Osteoblast (primary cell): ENCODE data around the gene SLC16A9. TPM values are rescaled to one million over a fixed set of nuclear protein-coding genes. Genes with fewer than 3 reads are reported as not detected.

Source experiments
- DNase-seq: peaks from one replicate; pipeline ENCODE4 v3.0.0; 2011; ENCODE audit warnings: low spot score, mixed read lengths; ENCODE audit not compliant: insufficient read length; ENCODE audit errors: missing footprints
- H2AFZ ChIP-seq: 2 replicates; pipeline ENCODE4 v1.6.0; 2011; ENCODE audit warnings: mild to moderate bottlenecking, low read length
- H3K27ac ChIP-seq: 2 replicates; pipeline ENCODE4 v1.5.1; 2011; ENCODE audit warnings: mild to moderate bottlenecking, low read depth, low read length, moderate library complexity
- H3K27me3 ChIP-seq: 2 replicates; pipeline ENCODE4 v1.6.0; 2012; ENCODE audit warnings: mild to moderate bottlenecking, control low read depth, inconsistent platforms, low read length, moderate library complexity; ENCODE audit not compliant: insufficient read depth
- H3K36me3 ChIP-seq: 2 replicates; pipeline ENCODE4 v1.5.1; 2011; ENCODE audit warnings: mild to moderate bottlenecking, low read length, control low read depth, moderate library complexity; ENCODE audit not compliant: insufficient read depth
- H3K4me1 ChIP-seq: 2 replicates; pipeline ENCODE4 v1.5.1; 2011; ENCODE audit warnings: mild to moderate bottlenecking, low read length, control low read depth, moderate library complexity; ENCODE audit not compliant: insufficient read depth
- H3K4me2 ChIP-seq: 2 replicates; pipeline ENCODE4 v1.6.0; 2011; ENCODE audit warnings: mild to moderate bottlenecking, low read length; ENCODE audit not compliant: insufficient read depth
- H3K4me3 ChIP-seq: fragments of 200-600 bp; sonication (generic); 3 replicates; pipeline ENCODE4 v1.5.1; 2012; ENCODE audit warnings: mild to moderate bottlenecking, low read length, inconsistent platforms; ENCODE audit not compliant: insufficient read depth
- H3K79me2 ChIP-seq: 2 replicates; pipeline ENCODE4 v1.6.0; 2012; ENCODE audit warnings: mild to moderate bottlenecking, low read length, control low read depth, inconsistent platforms; ENCODE audit not compliant: insufficient read depth
- H3K9me3 ChIP-seq: 2 replicates; pipeline ENCODE4 v1.5.1; 2011; ENCODE audit warnings: low read depth, low read length, control low read depth
- H4K20me1 ChIP-seq: 2 replicates; pipeline ENCODE4 v1.6.0; 2012; ENCODE audit warnings: mild to moderate bottlenecking, low read length, control low read depth; ENCODE audit not compliant: insufficient read depth
- total RNA-seq: library from RNA; depleted of rRNA; stranded (reverse); fragments of >200 nt; gene quantifications from 2 replicates; pipeline ENCODE4 v1.2.3, GENCODE V29; 2012
- TF ChIP-seq, protein P1 (sequence below): IDR thresholded peaks from 2 replicates; pipeline ENCODE4 v1.5.1; 2011; ENCODE audit warnings: mild to moderate bottlenecking, low read depth, low read length, moderate library complexity; ENCODE audit errors: extremely low read depth

The SLC16A9 gene
- total RNA-seq, 1 donor: 0.72 TPM

DNA sequence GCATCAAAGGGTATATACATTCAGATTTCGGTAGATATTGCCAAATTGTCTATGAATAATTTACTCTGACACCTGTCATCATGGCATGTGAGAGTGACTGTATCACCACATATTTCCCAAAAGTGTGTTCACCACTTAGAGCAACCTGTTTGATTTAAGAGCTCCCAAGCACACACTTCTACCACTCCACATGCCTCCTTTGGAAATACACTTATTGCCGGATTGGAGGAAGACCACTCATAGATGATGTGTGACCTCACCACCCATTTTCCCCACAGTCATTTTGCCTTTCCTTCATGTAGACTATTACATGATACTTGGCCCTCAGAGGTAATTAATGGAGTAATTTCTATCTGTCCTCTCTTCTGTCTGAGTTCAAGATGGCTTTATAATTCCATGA lies 75.5 kb downstream of the SLC16A9 start:
- Histone ChIP-seq H4K20me1 (no peaks in the 10 kb centered on the region), H3K4me1 (no peaks in the 10 kb centered on the region), H3K27ac (no peak overlapping the region), H3K4me2 (no peak overlapping the region), H3K36me3 (no peaks in the 10 kb centered on the region), H3K4me3 (no peak overlapping the region), H2AFZ (no peak overlapping the region), H3K27me3 (peaks cover 4% of the 10 kb centered on the region), H3K79me2 (no peaks in the 10 kb centered on the region), H3K9me3 (no peaks in the 10 kb centered on the region)
- no peak for DNase-seq
- TF ChIP-seq, protein P1, sequence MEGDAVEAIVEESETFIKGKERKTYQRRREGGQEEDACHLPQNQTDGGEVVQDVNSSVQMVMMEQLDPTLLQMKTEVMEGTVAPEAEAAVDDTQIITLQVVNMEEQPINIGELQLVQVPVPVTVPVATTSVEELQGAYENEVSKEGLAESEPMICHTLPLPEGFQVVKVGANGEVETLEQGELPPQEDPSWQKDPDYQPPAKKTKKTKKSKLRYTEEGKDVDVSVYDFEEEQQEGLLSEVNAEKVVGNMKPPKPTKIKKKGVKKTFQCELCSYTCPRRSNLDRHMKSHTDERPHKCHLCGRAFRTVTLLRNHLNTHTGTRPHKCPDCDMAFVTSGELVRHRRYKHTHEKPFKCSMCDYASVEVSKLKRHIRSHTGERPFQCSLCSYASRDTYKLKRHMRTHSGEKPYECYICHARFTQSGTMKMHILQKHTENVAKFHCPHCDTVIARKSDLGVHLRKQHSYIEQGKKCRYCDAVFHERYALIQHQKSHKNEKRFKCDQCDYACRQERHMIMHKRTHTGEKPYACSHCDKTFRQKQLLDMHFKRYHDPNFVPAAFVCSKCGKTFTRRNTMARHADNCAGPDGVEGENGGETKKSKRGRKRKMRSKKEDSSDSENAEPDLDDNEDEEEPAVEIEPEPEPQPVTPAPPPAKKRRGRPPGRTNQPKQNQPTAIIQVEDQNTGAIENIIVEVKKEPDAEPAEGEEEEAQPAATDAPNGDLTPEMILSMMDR: no peak

DNA sequence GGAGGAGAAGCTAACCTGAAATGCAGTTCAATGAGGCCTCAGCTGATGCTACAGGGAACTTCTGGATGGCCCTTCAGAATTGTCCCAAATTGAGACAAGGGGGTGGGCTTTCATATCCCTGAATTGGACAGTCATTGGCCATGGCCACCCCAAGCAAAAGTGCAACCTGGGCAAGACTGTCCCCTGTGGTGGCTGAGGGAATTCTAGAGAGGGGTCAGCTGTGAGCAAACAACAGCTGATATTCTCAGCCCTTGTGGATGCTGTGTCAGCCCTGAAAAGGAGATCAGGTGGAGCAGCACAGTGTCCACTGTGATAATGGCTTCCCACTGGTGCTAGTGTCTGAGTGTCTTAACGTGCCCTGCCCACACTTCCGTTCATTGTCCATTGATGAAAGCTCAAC lies 76.6 kb downstream of the SLC16A9 start:
- Histone ChIP-seq H2AFZ (no peak overlapping the region), H3K36me3 (no peaks in the 10 kb centered on the region), H3K4me1 (no peaks in the 10 kb centered on the region), H4K20me1 (no peaks in the 10 kb centered on the region), H3K27ac (no peak overlapping the region), H3K4me3 (no peak overlapping the region), H3K4me2 (no peak overlapping the region), H3K9me3 (no peaks in the 10 kb centered on the region), H3K27me3 (peaks cover 4% of the 10 kb centered on the region), H3K79me2 (no peaks in the 10 kb centered on the region)
- no peak for DNase-seq
- TF ChIP-seq, protein P1: no peak

DNA sequence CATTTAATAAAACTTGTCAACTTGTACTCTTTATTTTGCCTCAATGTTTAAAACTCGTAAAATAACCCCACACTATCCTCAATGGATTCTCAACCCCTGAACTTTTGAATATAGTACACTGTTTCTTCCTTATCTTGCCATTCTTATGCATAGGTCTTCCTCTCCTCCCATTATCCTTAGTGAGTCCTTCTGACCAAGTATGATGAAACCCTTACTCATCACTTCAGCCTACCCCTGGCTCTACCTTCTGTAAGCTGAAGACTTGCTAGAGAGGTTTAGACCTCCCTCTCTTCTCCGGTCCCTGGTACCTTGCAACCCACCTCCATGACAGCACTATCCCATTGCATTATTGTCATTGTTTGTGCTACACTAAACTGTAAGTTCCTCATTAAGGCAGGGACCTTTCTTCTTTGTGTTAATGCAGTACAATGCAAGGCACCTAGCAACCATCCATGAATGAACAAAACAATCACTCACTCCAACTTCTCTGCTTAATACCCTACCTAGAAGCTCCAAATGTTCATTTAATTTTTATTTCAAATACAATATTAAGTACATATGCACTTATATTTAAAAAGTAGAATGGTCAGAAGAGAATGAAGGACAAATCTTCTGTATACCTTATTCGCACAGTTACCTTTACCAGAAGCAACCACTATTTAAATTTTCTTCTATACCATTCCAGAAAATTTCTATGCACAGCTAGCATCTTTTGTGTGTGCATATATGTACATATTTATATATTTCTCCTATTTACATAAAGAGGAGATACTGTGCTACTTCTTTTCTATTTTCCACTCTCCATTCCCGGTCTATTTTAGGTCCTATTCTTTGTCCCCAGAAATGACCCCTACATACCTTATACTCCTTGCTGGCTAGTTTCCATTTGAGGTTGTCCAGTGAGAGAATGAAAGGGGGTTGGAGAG lies 77.5 kb downstream of the SLC16A9 start:
- Histone ChIP-seq H3K79me2 (no peaks in the 10 kb centered on the region), H3K4me1 (no peaks in the 10 kb centered on the region), H4K20me1 (no peaks in the 10 kb centered on the region), H3K36me3 (no peaks in the 10 kb centered on the region), H3K4me3 (no peak overlapping the region), H3K4me2 (no peak overlapping the region), H3K27ac (no peak overlapping the region), H2AFZ (no peak overlapping the region), H3K9me3 (no peaks in the 10 kb centered on the region), H3K27me3 (peaks cover 4% of the 10 kb centered on the region)
- no peak for DNase-seq
- TF ChIP-seq, protein P1: no peak

DNA sequence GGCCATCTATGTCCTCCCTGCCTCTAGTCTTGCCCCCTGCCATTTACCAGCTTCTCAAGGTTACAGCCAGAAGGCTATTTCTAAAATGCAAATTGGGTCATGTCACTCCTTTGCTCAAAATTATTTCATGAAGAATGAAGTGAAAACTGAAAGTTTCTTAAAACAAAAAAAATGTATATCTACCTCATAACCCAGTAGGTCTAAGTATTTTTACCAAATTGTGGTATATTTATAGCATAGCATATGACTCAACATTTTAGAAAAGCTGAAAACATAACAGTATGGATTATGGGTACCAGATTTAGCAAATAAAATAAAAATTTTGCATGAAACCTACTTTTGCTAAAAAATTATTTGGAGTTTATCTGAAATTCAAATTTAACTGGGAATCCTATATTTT lies 78.4 kb downstream of the SLC16A9 start:
- Histone ChIP-seq H3K27me3 (peaks cover 4% of the 10 kb centered on the region), H2AFZ (no peak overlapping the region), H3K4me2 (no peak overlapping the region), H4K20me1 (no peaks in the 10 kb centered on the region), H3K27ac (no peak overlapping the region), H3K9me3 (no peaks in the 10 kb centered on the region), H3K4me1 (no peaks in the 10 kb centered on the region), H3K4me3 (no peak overlapping the region), H3K36me3 (no peaks in the 10 kb centered on the region), H3K79me2 (no peaks in the 10 kb centered on the region)
- DNase-seq: no peak
- TF ChIP-seq, protein P1: no peak
